Panc1 (cell line): ENCODE measurements around the gene MCF2L2.

Experiments
- SIN3A ChIP-seq: IDR thresholded peaks from 2 replicates; pipeline ENCODE4 v1.6.1; 2012; ENCODE audit warnings: low read depth, mild to moderate bottlenecking, low read length, moderate library complexity, borderline replicate concordance; ENCODE audit not compliant: insufficient read depth
- TF ChIP-seq, protein P1 (sequence below): fragments of 450-650 bp; IDR thresholded peaks from 2 replicates; pipeline ENCODE4 v1.5.1; 2017; ENCODE audit warnings: mild to moderate bottlenecking

DNA sequence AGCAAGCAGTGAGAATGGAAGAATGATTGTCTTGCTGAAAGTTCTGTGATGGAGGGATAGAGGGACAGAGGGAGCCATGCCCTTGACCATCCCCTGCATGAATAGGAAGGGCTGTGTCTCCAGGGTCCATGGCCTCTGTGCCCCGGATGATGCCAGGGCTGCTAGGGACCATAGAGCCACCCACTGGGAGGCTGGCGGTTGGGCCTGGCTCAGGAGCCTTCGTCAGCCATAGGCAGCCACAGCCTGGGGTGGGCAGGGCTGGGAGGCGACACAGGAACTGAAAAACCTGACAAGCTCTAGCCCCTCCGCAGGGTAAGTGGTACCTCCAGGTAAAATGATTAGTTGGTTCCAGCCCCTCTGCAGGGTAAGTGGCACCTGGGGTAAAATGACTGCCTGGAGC is 246.8 kb downstream of the MCF2L2 start:
- TF ChIP-seq, protein P1, sequence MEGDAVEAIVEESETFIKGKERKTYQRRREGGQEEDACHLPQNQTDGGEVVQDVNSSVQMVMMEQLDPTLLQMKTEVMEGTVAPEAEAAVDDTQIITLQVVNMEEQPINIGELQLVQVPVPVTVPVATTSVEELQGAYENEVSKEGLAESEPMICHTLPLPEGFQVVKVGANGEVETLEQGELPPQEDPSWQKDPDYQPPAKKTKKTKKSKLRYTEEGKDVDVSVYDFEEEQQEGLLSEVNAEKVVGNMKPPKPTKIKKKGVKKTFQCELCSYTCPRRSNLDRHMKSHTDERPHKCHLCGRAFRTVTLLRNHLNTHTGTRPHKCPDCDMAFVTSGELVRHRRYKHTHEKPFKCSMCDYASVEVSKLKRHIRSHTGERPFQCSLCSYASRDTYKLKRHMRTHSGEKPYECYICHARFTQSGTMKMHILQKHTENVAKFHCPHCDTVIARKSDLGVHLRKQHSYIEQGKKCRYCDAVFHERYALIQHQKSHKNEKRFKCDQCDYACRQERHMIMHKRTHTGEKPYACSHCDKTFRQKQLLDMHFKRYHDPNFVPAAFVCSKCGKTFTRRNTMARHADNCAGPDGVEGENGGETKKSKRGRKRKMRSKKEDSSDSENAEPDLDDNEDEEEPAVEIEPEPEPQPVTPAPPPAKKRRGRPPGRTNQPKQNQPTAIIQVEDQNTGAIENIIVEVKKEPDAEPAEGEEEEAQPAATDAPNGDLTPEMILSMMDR: no peak
- TF ChIP-seq SIN3A: no peak
